Heart left ventricle (tissue), 16 donors: ENCODE results near the gene DNAAF5. TPM values are rescaled to one million over a fixed set of nuclear protein-coding genes. Genes with fewer than 3 reads are reported as not detected.

Experiments used
- ATAC-seq, 4 donors: fragments of 200-7000 bp; cut with Tn5 transposase; one replicate each; pipeline ENCODE4 v1.9.1; 2020 to 2022; ENCODE audit warnings: moderate library complexity in 4 of 4, mild to moderate bottlenecking in 3 of 4, moderate number of reproducible peaks in 1 of 4
- DNase-seq, 5 donors: peaks; one replicate each; pipeline ENCODE4 v3.0.0-alpha.2; 2020
- H3K27ac ChIP-seq, 12 donors: fragments of 200-600 bp; sonication (generic) in 4 of 12; one replicate each; pipeline versions ENCODE4 v1.5.0 to v1.8.0; 2016 to 2022; ENCODE audit warnings: mild to moderate bottlenecking in 2 of 12
- H3K27me3 ChIP-seq, 9 donors: fragments of 200-600 bp; sonication (generic) in 2 of 9; one replicate each; pipeline versions ENCODE4 v1.5.1 to v1.8.0; 2016 to 2022; ENCODE audit warnings: mild to moderate bottlenecking in 3 of 9
- H3K36me3 ChIP-seq, 9 donors: fragments of 200-600 bp; sonication (generic) in 2 of 9; one replicate each; pipeline versions ENCODE4 v1.5.0 to v1.8.0; 2018 to 2022; ENCODE audit warnings: mild to moderate bottlenecking in 2 of 9
- H3K4me1 ChIP-seq, 12 donors: fragments of 200-600 bp; sonication (generic) in 4 of 12; one replicate each; pipeline versions ENCODE4 v1.5.0 to v1.8.0; 2016 to 2022; ENCODE audit warnings: mild to moderate bottlenecking in 3 of 12
- H3K4me3 ChIP-seq, 12 donors: fragments of 200-600 bp; sonication (generic) in 4 of 12; one replicate each; pipeline versions ENCODE4 v1.5.0 to v1.8.0; 2017 to 2022; ENCODE audit warnings: mild to moderate bottlenecking in 9 of 12, moderate library complexity in 4 of 12
- H3K9me3 ChIP-seq, 12 donors: fragments of 200-600 bp; sonication (generic) in 4 of 12; one replicate each; pipeline versions ENCODE4 v1.5.0 to v1.8.0; 2016 to 2022; ENCODE audit warnings: mild to moderate bottlenecking in 1 of 12
- POLR2A ChIP-seq, 2 donors: fragments of 450-650 bp; IDR thresholded peaks; one replicate each; pipeline ENCODE4 v1.6.1; 2017; ENCODE audit warnings: antibody characterized with exemption in 2 of 2, mild to moderate bottlenecking in 2 of 2, moderate library complexity in 2 of 2
- WGBS, 4 donors: extraction: QIAGEN DNeasy Blood & Tissue Kit in 2 of 4; methylation state at CpG; one replicate each; pipeline versions ENCODE4 v1.1.5 to v1.1.7; 2013 to 2018; 5-methylcytosine and 5-hydroxymethylcytosine counted together
- intact Hi-C, 10 donors: fragments of 100-400 bp; cut with DNase I; formaldehyde crosslinking; loops; one replicate each; pipeline versions ENCODE4 v1.11.1 to v1.14.2; 2022
- polyA plus RNA-seq, 2 donors: library from polyadenylated mRNA; stranded (reverse); fragments of 200-250 nt; gene quantifications; one replicate each; pipeline ENCODE4 v1.2.3, GENCODE V29; 2013
- total RNA-seq, 9 donors: library from RNA; depleted of rRNA in 2 of 9; stranded (reverse); fragments of >200 nt in 2 of 9; fragmentation: NEBNext Ultra II Directional in 3 of 9; extraction: Animal tissue kit (Norgen Biotek cat#: 25700) in 3 of 9; gene quantifications; one replicate each; pipeline versions ENCODE4 v1.1.0 to v1.2.4, GENCODE V29; 2016 to 2023
- TF ChIP-seq, protein P1 (sequence below), 12 donors: fragments of 200-600 bp; sonication (generic) in 4 of 12; IDR thresholded peaks; one replicate each; pipeline versions ENCODE4 v1.5.0 to v1.8.0; 2018 to 2022; ENCODE audit warnings: antibody characterized with exemption in 12 of 12, mild to moderate bottlenecking in 5 of 12
- donor health status: ischemic (EF 13 %, LVEDD 7.1; RV severe dilation, severe dysfunction).
- donor health status: healthy with polysubstance abuse.
- donor health status: DM: no; HTN: yes; CAD: no.
- donor health status: DM: no; HTN: no; CAD: no.
- donor health status: ischemic (EF 25% LVEDD 6.9; RV normal size, moderate dysfunction).
- donor health status: ischemic (EF 25% LVEDD 5.7; RV mildly dilated, moderate dysfunction).
- donor health status: healthy.
- donor health status: DM: yes; HTN: yes; CAD: no.
- donor health status: ischemic (EF 35%, LVEDD 5.7; RV mildly dilated, moderate dysfunction).
- donor health status: nonischemic (EF 11% LVEDD 7.7; RV severe dilation, severe dysfunction).
- donor health status: DM: yes; HTN: yes; CAD: no.
- donor health status: PGD.
- donor health status: ischemic (EF 29% LVEDD 5.4; RV normal size, mild dysfunction).
- donor health status: nonischemic (EF 23%, LVEDD 6.1; RV moderate dilation, normal function).

DNAAF5 gene
- total and polyA plus RNA-seq, 11 donors: 7.2 to 45.8 (median 23.5) TPM

DNA sequence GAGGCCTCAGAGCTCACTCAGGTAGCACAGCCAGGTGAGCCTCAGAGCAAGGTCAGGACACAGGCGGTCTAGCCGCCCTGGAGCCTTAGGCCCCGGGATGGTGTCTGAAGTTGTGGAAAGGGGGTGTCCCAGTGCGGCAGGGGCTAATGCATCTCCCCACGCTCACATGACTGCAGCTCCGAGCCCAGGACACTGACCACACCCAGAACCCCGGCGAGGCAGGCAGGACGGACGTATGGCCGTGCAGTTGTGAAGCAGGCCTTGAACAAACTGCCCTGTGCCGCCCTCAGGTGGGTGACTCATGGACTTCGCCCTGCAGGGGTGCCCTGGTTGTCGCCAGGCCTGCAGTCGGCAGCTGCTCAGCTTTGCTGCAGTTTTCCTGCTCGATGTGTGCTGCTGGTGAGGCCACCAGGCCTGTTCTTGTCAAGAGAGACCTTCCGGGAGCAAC, 5.6 kb downstream of the DNAAF5 start:
- Histone ChIP-seq H3K4me1 (peaks cover 3 to 41% (median 25%) of the 10 kb centered on the region in 12 donors), H3K27ac (peak overlapping the region; percentile 29 to 93 (median 84)), H3K36me3 (peaks cover 0 to 43% (median 7%) of the 10 kb centered on the region in 9 donors), H3K9me3 (peaks cover 0 to 17% (median 9%) of the 10 kb centered on the region in 12 donors), H3K4me3 (no peak overlapping the region), H3K27me3 (no peaks in the 10 kb centered on the region)
- TF ChIP-seq, protein P1, sequence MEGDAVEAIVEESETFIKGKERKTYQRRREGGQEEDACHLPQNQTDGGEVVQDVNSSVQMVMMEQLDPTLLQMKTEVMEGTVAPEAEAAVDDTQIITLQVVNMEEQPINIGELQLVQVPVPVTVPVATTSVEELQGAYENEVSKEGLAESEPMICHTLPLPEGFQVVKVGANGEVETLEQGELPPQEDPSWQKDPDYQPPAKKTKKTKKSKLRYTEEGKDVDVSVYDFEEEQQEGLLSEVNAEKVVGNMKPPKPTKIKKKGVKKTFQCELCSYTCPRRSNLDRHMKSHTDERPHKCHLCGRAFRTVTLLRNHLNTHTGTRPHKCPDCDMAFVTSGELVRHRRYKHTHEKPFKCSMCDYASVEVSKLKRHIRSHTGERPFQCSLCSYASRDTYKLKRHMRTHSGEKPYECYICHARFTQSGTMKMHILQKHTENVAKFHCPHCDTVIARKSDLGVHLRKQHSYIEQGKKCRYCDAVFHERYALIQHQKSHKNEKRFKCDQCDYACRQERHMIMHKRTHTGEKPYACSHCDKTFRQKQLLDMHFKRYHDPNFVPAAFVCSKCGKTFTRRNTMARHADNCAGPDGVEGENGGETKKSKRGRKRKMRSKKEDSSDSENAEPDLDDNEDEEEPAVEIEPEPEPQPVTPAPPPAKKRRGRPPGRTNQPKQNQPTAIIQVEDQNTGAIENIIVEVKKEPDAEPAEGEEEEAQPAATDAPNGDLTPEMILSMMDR (IDR thresholded peaks at IDR 0.05): peak in 10 of 12 donors; percentile 22 to 62 (median 46)
- TF ChIP-seq POLR2A (IDR thresholded peaks at IDR 0.05): no peak
- ATAC-seq: peak; percentile 77 to 87 (median 80)
- WGBS, 4 donors: 41 to 62% (median 53%) methylated on average over 13 to 17 of the region's 17 CpGs
- intact Hi-C loops: loop anchor here in 8 of 10 donors (1.0 to 10.0 kb wide), 7 partner anchors 65 to 400 kb away; no protein-coding TSS in a partner anchor
- DNase-seq: peak; percentile 48 to 81 (median 75)

DNA sequence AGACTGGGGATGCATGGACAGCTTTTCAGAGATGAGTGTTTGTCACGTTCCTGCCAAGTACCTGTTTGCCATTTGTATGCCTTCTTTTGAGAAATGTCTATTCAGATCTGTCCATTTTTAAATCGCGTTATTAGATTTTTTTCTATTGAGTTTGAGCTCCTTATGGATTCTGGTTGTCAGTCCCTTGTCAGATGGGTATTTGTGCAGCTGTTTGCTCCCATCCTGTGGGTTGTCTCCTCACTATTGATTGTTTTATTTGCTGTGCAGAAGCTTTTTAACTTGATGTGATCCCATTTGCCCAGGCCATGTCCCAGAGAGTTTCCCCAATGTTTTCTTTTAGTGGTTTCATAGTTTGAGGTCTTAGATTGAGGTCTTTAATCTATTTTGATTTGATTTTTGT, 6.1 kb downstream of the DNAAF5 start:
- no peak for ATAC-seq
- Histone ChIP-seq H3K4me1 (peaks cover 3 to 42% (median 25%) of the 10 kb centered on the region in 12 donors), H3K27ac (peak overlapping the region in 10 of 12 donors; percentile 11 to 93 (median 84)), H3K27me3 (no peaks in the 10 kb centered on the region), H3K36me3 (peaks cover 0 to 43% (median 7%) of the 10 kb centered on the region in 9 donors), H3K9me3 (peaks cover 0 to 17% (median 9%) of the 10 kb centered on the region in 12 donors), H3K4me3 (no peak overlapping the region)
- DNase-seq: no peak
- intact Hi-C loops: loop anchor here in 8 of 10 donors (1.0 to 10.0 kb wide), 7 partner anchors 65 to 400 kb away; no protein-coding TSS in a partner anchor
- no peak for TF ChIP-seq POLR2A (IDR thresholded peaks at IDR 0.05)
- TF ChIP-seq, protein P1 (IDR thresholded peaks at IDR 0.05): no peak
- WGBS, 4 donors: 76 to 86% (median 83%) methylated on average over 3 of the region's 3 CpGs

DNA sequence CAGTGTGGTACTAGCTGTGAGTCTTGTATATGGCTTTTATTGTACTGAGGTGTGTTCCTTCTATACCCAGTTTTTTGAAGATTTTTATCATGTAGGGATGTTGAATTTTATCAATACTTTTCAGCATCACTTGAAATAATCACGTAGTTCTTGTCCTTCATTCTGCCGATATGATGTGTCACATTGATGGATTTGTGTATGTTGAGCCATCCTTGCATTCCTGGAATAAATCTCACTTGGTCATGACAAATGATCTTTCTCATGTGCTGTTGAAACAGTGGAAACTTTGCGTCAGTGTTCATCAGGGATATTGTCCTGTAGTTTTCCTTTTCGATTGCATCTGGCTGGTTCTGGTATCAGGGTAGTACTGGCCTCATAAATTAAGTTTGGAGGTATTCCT, 7.7 kb downstream of the DNAAF5 start:
- Histone ChIP-seq H3K27ac (no peak overlapping the region), H3K36me3 (peaks cover 0 to 41% (median 7%) of the 10 kb centered on the region in 9 donors), H3K4me1 (peaks cover 0 to 46% (median 24%) of the 10 kb centered on the region in 12 donors), H3K27me3 (no peaks in the 10 kb centered on the region), H3K4me3 (no peak overlapping the region), H3K9me3 (peaks cover 0 to 17% (median 9%) of the 10 kb centered on the region in 12 donors)
- 98 to 99% (median 99%) methylated on average over 4 of the region's 4 CpGs for WGBS, 4 donors
- ATAC-seq: no peak
- DNase-seq: no peak
- TF ChIP-seq, protein P1 (IDR thresholded peaks at IDR 0.05): no peak
- no peak for TF ChIP-seq POLR2A (IDR thresholded peaks at IDR 0.05)
- intact Hi-C loops: loop anchor here in 7 of 10 donors (5.0 to 10.0 kb wide), 5 partner anchors 67 to 402 kb away; no protein-coding TSS in a partner anchor

DNA sequence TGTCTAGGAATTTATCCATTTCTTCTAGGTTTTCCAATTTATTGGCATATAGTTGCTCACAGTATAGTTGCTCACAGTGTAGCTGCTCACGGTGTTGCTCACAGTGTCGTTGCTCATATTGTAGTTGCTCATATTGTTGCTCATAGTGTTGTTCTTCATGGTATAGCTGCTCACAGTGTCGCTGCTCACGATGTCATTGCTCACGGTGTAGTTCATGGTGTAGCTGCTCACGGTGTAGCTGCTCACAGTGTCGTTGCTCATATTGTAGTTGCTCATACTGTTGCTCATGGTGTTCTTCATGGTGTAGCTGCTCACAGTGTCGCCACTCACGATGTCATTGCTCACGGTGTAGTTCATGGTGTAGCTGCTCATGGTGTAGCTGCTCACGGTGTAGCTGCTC, 8.3 kb downstream of the DNAAF5 start:
- whole genome bisulfite sequencing, 4 donors: 91 to 99% (median 95%) methylated on average over 11 of the region's 11 CpGs

More for the DNA sequence above, 8.3 kb downstream of the DNAAF5 start:
- intact Hi-C loops: loop anchor here in 7 of 10 donors (5.0 to 10.0 kb wide), 5 partner anchors 68 to 403 kb away; no protein-coding TSS in a partner anchor
- H3K27me3 ChIP-seq: no peaks in the 10 kb centered on the region
- no peak overlapping the region for H3K4me3 ChIP-seq
- H3K9me3 ChIP-seq: peaks cover 0 to 17% (median 9%) of the 10 kb centered on the region in 12 donors
- peaks cover 0 to 47% (median 26%) of the 10 kb centered on the region in 12 donors for H3K4me1 ChIP-seq
- H3K27ac ChIP-seq: no peak overlapping the region
- H3K36me3 ChIP-seq: peaks cover 0 to 38% (median 7%) of the 10 kb centered on the region in 9 donors
- DNase-seq (no peak), ATAC-seq (no peak)
- TF ChIP-seq POLR2A (IDR thresholded peaks at IDR 0.05): no peak
